ENCODE data around the gene PTDSS2. TPM values are rescaled to one million over a fixed set of nuclear protein-coding genes. Genes with fewer than 3 reads are reported as not detected.

Gene PTDSS2
- total and polyA plus RNA-seq, 2 of the 13 experiments (the other 11 are each of a cell fraction or from before 2014, with no cell fraction given) = 21.7 to 26.4 TPM

DNA sequence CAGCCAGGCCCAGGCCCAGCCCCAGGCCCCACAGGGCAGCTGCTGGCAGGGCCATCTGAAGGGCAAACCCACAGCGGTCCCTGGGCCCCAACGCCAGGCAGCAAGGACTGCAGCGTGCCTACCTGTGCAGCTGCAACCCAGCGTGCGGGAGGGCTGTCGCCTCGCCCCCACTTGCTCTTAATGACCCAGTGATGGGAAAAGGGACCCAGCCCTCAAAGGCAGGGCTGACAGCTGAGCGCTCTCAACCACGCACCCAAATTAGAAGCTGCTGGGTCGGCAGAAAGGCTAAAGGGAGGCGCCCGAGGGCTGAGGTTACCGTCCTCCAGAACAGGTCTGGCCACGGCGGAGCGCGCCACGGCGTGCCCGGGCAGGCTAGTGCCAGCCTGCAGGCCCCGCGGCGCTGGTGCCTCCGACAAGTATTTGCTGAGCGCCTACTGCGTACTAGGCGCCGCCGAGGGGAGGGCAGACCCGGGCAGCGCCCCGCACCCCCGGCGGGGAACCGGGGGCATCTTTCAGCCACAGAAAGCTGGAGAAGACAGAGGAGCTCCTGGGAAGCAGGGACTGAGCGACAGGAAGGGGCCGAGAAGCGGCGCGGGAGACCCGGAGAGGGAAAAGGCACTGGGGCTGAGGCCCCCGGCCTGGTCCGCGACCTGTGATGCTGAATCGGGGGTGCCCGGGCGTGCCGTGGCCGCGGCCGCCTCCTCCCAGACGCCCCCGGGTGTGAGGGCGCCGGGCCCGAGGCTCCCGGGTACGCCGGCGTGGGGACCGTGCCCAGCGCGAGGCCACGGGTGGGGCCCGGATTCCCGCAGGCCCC, 84.5 kb downstream of the PTDSS2 start (continued):
- TF ChIP-seq, protein P1, sequence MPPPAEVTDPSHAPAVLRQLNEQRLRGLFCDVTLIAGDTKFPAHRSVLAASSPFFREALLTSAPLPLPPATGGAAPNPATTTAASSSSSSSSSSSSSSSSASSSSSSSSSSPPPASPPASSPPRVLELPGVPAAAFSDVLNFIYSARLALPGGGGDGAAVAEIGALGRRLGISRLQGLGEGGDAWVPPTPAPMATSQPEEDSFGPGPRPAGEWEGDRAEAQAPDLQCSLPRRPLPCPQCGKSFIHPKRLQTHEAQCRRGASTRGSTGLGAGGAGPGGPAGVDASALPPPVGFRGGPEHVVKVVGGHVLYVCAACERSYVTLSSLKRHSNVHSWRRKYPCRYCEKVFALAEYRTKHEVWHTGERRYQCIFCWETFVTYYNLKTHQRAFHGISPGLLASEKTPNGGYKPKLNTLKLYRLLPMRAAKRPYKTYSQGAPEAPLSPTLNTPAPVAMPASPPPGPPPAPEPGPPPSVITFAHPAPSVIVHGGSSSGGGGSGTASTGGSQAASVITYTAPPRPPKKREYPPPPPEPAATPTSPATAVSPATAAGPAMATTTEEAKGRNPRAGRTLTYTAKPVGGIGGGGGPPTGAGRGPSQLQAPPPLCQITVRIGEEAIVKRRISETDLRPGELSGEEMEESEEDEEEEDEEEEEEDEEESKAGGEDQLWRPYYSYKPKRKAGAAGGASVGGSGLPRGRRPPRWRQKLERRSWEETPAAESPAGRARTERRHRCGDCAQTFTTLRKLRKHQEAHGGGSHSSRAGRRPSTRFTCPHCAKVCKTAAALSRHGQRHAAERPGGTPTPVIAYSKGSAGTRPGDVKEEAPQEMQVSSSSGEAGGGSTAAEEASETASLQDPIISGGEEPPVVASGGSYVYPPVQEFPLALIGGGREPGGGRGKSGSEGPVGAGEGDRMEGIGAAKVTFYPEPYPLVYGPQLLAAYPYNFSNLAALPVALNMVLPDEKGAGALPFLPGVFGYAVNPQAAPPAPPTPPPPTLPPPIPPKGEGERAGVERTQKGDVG (CRISPR knock-in tag; IDR thresholded peaks at IDR 0.05; ENCODE audit: borderline replicate concordance) = peak; percentile 18; the same call in 1 of the 2 replicates
- TF ChIP-seq JUND (CRISPR knock-in tag; IDR thresholded peaks at IDR 0.05) = no peak
- TF ChIP-seq, protein P2, sequence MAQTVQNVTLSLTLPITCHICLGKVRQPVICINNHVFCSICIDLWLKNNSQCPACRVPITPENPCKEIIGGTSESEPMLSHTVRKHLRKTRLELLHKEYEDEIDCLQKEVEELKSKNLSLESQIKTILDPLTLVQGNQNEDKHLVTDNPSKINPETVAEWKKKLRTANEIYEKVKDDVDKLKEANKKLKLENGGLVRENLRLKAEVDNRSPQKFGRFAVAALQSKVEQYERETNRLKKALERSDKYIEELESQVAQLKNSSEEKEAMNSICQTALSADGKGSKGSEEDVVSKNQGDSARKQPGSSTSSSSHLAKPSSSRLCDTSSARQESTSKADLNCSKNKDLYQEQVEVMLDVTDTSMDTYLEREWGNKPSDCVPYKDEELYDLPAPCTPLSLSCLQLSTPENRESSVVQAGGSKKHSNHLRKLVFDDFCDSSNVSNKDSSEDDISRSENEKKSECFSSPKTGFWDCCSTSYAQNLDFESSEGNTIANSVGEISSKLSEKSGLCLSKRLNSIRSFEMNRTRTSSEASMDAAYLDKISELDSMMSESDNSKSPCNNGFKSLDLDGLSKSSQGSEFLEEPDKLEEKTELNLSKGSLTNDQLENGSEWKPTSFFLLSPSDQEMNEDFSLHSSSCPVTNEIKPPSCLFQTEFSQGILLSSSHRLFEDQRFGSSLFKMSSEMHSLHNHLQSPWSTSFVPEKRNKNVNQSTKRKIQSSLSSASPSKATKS (CRISPR knock-in tag; IDR thresholded peaks at IDR 0.05) = no peak
- TF ChIP-seq, protein P3, sequence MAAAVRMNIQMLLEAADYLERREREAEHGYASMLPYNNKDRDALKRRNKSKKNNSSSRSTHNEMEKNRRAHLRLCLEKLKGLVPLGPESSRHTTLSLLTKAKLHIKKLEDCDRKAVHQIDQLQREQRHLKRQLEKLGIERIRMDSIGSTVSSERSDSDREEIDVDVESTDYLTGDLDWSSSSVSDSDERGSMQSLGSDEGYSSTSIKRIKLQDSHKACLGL (CRISPR knock-in tag; IDR thresholded peaks at IDR 0.05) = 0 out of 2 replicates have a peak, but pooled peaks have one; percentile 17
- TF ChIP-seq, protein P4, sequence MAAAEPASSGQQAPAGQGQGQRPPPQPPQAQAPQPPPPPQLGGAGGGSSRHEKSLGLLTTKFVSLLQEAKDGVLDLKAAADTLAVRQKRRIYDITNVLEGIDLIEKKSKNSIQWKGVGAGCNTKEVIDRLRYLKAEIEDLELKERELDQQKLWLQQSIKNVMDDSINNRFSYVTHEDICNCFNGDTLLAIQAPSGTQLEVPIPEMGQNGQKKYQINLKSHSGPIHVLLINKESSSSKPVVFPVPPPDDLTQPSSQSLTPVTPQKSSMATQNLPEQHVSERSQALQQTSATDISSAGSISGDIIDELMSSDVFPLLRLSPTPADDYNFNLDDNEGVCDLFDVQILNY (CRISPR knock-in tag; conservative IDR thresholded peaks at IDR 0.05) = no peak
- TF ChIP-seq, protein P5, sequence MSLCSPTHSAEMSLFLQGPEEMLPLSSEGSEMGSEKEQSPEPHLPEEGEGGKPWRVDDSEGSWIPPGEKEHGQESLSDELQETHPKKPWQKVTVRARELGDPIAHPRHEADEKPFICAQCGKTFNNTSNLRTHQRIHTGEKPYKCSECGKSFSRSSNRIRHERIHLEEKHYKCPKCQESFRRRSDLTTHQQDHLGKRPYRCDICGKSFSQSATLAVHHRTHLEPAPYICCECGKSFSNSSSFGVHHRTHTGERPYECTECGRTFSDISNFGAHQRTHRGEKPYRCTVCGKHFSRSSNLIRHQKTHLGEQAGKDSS (CRISPR knock-in tag; IDR thresholded peaks at IDR 0.05; ENCODE audit: borderline replicate concordance, low read depth) = no peak
- TF ChIP-seq AGO1 (IDR thresholded peaks at IDR 0.05; ENCODE audit: low read depth, low read length, poor library complexity, severe bottlenecking) = peak; percentile 89
- TF ChIP-seq ZNF605 (CRISPR knock-in tag; IDR thresholded peaks at IDR 0.05) = no peak
- no peak for TF ChIP-seq RELA (CRISPR knock-in tag; IDR thresholded peaks at IDR 0.05)
- no peak for TF ChIP-seq ZNF792 (CRISPR knock-in tag; IDR thresholded peaks at IDR 0.05)
- TF ChIP-seq, protein P6, sequence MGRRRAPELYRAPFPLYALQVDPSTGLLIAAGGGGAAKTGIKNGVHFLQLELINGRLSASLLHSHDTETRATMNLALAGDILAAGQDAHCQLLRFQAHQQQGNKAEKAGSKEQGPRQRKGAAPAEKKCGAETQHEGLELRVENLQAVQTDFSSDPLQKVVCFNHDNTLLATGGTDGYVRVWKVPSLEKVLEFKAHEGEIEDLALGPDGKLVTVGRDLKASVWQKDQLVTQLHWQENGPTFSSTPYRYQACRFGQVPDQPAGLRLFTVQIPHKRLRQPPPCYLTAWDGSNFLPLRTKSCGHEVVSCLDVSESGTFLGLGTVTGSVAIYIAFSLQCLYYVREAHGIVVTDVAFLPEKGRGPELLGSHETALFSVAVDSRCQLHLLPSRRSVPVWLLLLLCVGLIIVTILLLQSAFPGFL (CRISPR knock-in tag; IDR thresholded peaks at IDR 0.05) = no peak
- no peak for TF ChIP-seq MYNN (CRISPR knock-in tag; IDR thresholded peaks at IDR 0.05; ENCODE audit: low read depth)
- TF ChIP-seq, protein P7, sequence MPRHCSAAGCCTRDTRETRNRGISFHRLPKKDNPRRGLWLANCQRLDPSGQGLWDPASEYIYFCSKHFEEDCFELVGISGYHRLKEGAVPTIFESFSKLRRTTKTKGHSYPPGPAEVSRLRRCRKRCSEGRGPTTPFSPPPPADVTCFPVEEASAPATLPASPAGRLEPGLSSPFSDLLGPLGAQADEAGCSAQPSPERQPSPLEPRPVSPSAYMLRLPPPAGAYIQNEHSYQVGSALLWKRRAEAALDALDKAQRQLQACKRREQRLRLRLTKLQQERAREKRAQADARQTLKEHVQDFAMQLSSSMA (CRISPR knock-in tag; IDR thresholded peaks at IDR 0.05) = no peak
- TF ChIP-seq, protein P8, sequence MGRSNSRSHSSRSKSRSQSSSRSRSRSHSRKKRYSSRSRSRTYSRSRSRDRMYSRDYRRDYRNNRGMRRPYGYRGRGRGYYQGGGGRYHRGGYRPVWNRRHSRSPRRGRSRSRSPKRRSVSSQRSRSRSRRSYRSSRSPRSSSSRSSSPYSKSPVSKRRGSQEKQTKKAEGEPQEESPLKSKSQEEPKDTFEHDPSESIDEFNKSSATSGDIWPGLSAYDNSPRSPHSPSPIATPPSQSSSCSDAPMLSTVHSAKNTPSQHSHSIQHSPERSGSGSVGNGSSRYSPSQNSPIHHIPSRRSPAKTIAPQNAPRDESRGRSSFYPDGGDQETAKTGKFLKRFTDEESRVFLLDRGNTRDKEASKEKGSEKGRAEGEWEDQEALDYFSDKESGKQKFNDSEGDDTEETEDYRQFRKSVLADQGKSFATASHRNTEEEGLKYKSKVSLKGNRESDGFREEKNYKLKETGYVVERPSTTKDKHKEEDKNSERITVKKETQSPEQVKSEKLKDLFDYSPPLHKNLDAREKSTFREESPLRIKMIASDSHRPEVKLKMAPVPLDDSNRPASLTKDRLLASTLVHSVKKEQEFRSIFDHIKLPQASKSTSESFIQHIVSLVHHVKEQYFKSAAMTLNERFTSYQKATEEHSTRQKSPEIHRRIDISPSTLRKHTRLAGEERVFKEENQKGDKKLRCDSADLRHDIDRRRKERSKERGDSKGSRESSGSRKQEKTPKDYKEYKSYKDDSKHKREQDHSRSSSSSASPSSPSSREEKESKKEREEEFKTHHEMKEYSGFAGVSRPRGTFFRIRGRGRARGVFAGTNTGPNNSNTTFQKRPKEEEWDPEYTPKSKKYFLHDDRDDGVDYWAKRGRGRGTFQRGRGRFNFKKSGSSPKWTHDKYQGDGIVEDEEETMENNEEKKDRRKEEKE (IDR thresholded peaks at IDR 0.05) = no peak
